ENCODE data around the gene ITPR3.

Gene ITPR3

DNA sequence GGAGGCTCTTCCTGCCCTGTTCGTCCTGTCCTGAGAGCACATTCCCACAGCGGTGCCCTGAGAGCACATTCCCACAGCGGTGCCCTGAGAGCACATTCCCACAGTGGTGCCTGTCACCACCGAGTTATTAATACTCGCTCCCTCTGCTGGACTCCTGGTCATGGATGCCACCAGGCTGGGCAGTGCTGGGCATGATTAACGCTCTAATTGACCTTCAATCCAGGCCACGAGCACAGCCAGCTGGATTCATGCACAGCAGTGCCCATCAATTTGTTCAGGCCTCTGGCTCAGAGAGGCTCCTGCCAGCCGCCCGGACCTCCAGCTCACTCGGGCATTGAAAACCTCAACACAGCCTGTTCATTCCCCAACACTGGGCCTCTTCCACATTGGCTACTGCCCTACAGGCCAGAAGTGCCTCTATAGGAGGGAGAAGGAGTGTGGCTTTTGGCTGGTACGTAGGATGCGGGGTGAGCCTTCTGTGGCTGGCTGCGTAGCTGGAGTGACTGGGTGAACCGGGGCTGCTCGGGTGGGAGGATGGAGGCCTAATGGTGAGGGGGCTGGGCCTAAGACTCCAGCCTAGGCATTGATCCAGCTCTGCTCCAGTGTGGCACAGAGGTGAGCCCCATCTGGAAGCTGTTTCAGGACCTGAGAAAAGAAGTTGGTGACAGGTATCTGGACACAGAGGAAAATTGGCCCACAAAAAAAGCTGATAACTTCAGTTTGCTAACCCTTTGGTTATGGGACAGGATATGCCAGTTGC is 116.3 kb downstream of the ITPR3 start:
- no peak for DNase-seq

DNA sequence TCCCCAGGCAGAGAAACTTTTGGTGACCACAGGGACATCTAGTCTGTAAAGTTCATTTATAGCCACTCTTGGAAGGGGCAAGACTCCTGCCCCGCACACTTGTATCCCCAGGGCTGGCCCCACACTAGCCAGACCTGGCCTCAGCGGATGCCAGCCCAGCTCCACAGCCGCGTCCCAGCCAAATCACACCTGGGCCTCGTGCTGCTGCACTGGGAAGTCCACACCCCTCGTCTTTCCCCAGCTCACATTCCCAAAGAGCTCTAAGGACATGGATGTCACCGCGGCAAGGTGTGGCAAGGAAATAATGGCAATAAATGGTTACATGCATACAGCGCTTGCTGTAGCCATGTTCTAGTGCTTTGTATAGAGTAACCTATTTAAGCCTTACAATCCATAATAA is 117.0 kb downstream of the ITPR3 start:
- DNase-seq: no peak

DNA sequence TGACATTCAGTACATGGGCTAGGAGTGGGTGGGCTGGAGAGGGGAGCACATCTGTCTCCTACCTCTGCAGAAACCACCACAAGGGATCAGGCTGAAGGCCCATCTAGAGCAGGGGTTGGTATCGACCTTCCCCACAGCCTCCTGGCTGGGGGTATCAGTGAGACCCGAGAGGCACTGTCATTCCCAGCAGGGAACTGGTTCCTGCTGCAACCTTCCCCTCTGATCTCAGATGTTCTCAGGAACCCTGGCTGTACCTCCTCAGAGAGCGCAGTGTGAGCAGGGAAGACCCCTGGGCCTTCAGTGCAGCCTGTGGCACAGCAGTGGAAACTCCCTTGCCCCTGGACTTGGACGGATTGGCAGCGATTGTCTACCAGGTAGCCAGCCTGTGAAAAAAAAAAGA is 117.8 kb downstream of the ITPR3 start:
- DNase-seq: no peak

DNA sequence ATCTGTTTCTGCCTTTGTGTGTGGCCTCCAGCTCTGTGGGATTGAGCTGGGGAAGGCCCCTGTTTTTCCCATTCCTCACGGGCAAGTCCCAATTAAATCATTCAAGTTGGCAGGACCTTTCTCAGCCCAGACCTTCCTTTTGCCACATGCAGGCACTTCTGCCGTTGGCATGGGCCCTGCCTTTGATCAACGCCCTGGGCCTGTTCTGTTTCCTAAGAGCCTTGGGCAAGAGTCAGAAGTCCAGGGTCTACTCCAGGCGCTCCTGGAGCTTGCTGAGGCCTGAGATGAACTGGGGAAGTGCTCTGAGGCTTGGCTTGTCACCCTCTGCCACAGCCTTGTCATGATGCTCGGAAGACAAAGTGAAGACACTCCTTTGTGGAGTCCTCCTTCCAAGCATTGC is 118.4 kb downstream of the ITPR3 start:
- DNase-seq: no peak

DNA sequence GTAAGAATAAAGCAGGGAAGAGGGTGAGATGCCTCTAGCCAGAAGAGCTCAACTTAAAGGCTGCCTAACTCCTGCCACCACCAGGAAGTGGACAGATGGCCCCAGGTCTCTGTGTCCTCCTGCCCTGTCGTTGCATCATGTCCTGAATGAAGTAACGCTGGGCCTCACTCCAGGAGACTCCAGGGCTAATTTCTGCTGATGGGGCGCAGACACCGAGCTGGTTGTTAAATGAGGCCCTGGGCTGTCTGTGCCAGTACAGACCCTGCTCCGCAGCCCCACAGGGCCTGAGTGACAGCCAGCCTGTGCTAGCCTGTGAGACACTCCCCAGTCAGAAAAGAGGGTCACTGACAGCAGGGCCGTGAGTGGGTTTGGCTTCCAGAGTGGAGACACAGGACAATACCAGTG is 119.1 kb downstream of the ITPR3 start:
- DNase-seq: no peak

DNA sequence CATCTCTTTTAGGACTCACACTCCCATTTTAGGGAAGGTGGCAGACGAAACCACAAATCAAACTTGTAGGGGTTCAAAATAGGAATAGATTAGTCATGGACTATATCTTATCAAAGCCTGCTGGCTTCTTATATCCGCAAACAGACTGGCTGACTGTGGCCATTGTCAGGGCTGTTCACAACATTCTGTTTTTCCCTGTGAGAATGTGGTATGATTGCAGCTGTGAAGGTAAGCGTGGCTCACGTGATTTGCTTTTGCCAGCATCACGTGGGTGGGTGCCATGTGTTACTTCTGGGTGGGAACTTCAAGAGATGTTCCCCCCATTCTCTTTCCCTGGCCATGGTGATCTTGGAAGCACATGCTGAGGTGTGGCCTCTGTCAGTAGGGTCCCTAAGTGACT is 119.7 kb downstream of the ITPR3 start:
- no peak for DNase-seq

DNA sequence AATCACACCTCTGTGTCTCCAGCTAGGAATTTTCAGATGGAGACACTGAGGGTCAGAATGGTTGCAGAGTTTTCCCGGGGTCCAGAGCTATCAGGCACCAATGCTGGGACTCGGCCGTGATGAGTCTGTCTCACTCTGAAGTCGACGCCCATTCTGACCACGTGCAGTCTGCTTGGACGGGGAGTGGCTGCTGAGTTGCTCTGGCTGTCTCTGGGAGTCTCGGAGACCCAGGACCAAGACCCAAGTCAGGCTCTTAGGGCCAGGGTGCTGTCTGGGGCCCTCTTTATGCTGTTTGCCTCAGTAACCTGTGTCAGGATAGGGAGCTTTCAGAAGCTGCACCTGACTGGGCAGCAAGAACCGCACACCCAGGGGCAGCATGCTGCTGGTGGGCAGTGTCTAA is 121.0 kb downstream of the ITPR3 start:
- DNase-seq: no peak

DNA sequence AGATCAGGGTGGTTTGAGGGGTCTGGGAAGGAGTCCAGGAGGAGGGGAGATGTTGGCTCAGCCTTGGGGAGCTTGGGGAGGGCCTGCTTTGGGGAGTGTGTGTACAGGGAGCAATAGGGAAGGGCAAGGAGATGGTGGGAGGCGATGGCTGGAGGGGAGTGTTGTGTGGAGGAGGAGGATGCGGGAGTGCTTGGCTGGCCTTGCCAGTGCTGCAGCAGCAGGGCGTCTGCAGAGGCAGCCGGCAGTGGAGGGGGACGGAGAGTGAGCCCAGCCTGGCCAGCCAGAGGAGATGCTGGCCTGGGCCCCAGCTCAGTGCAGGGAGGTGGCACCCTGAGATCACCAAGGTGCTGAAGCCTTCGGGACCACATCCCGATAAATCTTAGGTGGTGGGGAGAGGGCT is 121.7 kb downstream of the ITPR3 start:
- no peak for DNase-seq

DNA sequence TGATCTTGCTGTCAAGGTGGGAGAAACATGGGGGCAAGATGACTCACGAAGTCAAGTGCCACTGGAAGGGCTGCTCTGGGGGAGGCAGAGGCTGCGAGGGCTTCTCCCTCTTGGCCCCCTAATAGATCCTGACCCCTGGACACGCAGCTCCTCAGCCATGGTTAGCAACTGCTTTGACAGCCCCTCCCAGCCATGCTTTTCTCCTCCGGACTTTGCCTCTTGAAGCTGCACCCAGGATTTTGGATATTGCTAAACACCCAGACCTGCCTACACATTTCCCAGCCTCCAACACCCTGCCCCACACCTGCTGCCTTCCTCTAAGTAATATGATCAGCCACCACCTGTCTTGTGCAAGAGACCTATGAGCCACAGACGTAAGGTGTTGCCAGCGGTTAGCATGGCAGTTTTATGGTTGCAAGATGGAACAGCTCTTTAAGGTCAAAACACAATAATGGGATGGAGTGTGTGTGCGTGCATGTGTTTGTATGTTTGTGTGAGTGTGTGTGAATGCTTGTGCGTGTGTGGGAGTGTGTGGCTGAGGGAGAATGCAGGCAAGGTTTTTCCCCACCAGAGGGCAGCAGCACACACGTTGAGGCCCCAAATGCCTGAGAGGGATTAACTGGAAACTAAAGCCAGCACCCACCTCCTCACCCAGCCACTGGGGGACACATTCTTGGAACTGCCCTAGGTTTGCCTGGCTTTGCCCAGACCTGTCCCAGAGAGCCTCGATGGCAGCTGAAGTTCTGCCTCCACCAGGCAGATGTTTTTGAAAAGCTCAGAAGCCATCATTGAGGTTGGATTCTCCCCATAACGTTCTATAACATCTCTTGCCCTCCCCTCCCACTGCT is 123.1 kb downstream of the ITPR3 start:
- DNase-seq: peak; percentile 81

DNA sequence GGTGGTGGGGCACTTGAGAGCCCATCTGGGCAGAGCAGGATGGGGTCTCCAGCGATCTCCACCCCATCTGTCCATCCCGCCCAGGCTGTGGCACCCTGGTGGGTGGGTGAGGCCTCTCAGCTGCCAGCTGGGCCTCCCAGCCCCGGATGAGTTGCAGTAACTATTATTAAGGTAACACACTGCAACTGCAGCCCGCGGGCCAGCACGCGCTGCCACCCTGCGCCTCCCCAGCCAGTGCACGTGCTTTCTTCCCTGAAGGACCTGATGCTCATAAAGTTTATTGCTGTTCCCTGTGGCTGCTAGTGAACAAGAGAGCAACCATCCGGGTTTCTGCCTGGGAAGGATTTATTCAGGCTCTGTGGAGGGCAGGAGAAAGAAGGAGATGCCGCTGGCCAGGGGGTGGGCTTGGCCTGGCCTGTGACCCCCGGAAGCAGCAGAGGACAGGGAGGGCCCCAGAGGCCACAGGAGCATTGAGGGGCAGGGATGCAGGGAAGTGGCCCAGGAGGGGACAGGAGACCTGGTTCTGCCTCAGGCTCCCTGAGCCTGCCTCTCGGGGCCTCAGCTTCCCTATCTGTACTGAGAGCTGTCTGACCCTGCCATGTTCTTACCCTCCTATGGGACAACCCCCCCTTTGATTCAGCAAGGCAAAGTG is 123.9 kb downstream of the ITPR3 start:
- no peak for DNase-seq

DNA sequence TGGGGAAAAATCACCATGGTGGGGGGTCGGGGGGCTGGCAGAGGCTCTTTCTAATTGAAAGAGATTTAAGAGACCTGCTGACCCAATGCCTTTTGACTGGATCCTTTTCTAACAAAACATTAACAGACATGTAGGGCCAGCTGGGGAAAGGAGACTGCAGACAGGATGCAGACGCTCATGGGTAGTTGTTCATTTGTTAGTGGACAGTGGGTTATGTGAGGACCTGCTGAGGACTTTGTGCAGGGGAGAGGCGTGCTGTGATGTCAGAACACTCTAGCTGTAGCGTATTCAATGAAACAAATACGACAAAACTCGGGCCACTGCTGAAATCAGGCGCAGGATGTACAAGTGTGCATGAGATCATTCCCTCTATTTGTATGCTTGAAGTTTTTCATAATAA is 124.4 kb downstream of the ITPR3 start:
- no peak for DNase-seq
